H1 (cell line): ENCODE data around the gene DNAJC19. TPM values are rescaled to one million over a fixed set of nuclear protein-coding genes. Genes with fewer than 3 reads are reported as not detected.

Source experiments
- CTCF ChIA-PET: fragments of 300-600 bp; sonication (Branson Sonifier 250); formaldehyde crosslinking; loops from one replicate; lab custom pipeline; 2021; ENCODE audit not compliant: partially characterized antibody; lab: Charles Lee
- POLR2A ChIA-PET: fragments of 300-600 bp; sonication (Branson Sonifier 250); formaldehyde crosslinking; loops from one replicate; lab custom pipeline; 2021; ENCODE audit warnings: inconsistent platforms; ENCODE audit not compliant: partially characterized antibody; lab: Charles Lee
- DNase-seq, 2 experiments: peaks; one replicate each; pipeline versions ENCODE4 v3.0.0 to v3.0.0-alpha.2; 2010 to 2022; ENCODE audit warnings: low spot score in 2 of 2, low read depth in 1 of 2, mixed read lengths in 1 of 2
- FAIRE-seq: peaks from 2 replicates; lab custom pipeline; 2011; peaks lifted over from hg19 to GRCh38; lab: Jason Lieb, UNC
- H2AFZ ChIP-seq: 2 replicates; pipeline ENCODE4 v1.8.1; 2012; ENCODE audit warnings: low read length, inconsistent platforms
- H2AK5ac ChIP-seq: 2 replicates; pipeline ENCODE4 v1.6.1; 2013; ENCODE audit warnings: low read depth, low read length
- H2BK120ac ChIP-seq: replicated peaks from 2 replicates; pipeline ENCODE3; 2013; ENCODE audit warnings: low read depth, low read length, inconsistent platforms
- H2BK12ac ChIP-seq: 2 replicates; pipeline ENCODE4 v1.6.1; 2013; ENCODE audit warnings: low read depth, low read length
- H2BK15ac ChIP-seq: 2 replicates; pipeline ENCODE4 v1.6.1; 2013; ENCODE audit warnings: low read length
- H2BK20ac ChIP-seq: 2 replicates; pipeline ENCODE4 v1.6.1; 2013; ENCODE audit warnings: low read length
- H2BK5ac ChIP-seq: 2 replicates; pipeline ENCODE4 v1.6.1; 2013; ENCODE audit warnings: low read depth, low read length
- H3K14ac ChIP-seq: 2 replicates; pipeline ENCODE4 v1.6.1; 2013; ENCODE audit warnings: inconsistent platforms; ENCODE audit not compliant: insufficient read length
- H3K18ac ChIP-seq: 2 replicates; pipeline ENCODE4 v1.6.1; 2013; ENCODE audit warnings: low read length; ENCODE audit errors: extremely low read depth
- H3K23ac ChIP-seq: 2 replicates; pipeline ENCODE4 v1.6.1; 2013; ENCODE audit warnings: inconsistent platforms; ENCODE audit not compliant: insufficient read length
- H3K23me2 ChIP-seq: 2 replicates; pipeline ENCODE4 v1.6.1; 2013; ENCODE audit warnings: low read depth, low read length
- H3K27ac ChIP-seq: 2 replicates; pipeline ENCODE4 v1.6.1; 2011; ENCODE audit warnings: low read depth, low read length, inconsistent platforms
- H3K27me3 ChIP-seq, 4 experiments: replicated peaks in 1 of 4; 1 replicate in 1 of 4; 2 replicates in 3 of 4; pipeline versions ENCODE4 v1.6.1 to v1.8.1; 2011 to 2013; ENCODE audit warnings: low read length in 3 of 4, mild to moderate bottlenecking in 3 of 4, inconsistent platforms in 2 of 4, mixed read lengths in 2 of 4, moderate library complexity in 1 of 4; ENCODE audit not compliant: control insufficient read depth in 3 of 4, insufficient read depth in 3 of 4; ENCODE audit errors: extremely low read depth in 1 of 4
- H3K36me3 ChIP-seq, 4 experiments: 2 replicates each; pipeline versions ENCODE4 v1.6.1 to v1.8.1; 2011 to 2013; ENCODE audit warnings: mild to moderate bottlenecking in 4 of 4, low read length in 3 of 4, moderate library complexity in 2 of 4, control low read depth in 1 of 4, inconsistent platforms in 1 of 4; ENCODE audit not compliant: insufficient read depth in 4 of 4, control insufficient read depth in 2 of 4
- H3K4ac ChIP-seq: replicated peaks from 2 replicates; pipeline ENCODE3; 2013; ENCODE audit warnings: low read length, low read depth, mixed read lengths, inconsistent platforms; ENCODE audit not compliant: insufficient read length
- H3K4me1 ChIP-seq, 4 experiments: replicated peaks in 1 of 4; 1 replicate in 1 of 4; 2 replicates in 3 of 4; pipeline versions ENCODE4 v1.6.1 to v1.8.1; 2011 to 2013; ENCODE audit warnings: low read length in 3 of 4, inconsistent platforms in 2 of 4, mixed read lengths in 1 of 4; ENCODE audit not compliant: insufficient read depth in 4 of 4, control insufficient read depth in 3 of 4
- H3K4me2 ChIP-seq, 2 experiments: 2 replicates each; pipeline versions ENCODE4 v1.6.1 to v1.8.1; 2011 to 2013; ENCODE audit warnings: low read depth in 2 of 2, low read length in 2 of 2, control low read depth in 1 of 2, inconsistent platforms in 1 of 2, mild to moderate bottlenecking in 1 of 2; ENCODE audit not compliant: insufficient read depth in 1 of 2
- H3K4me3 ChIP-seq, 4 experiments: fragments of 200-600, 300-600 bp in 1 of 4; sonication (generic), shearing (Covaris generic), sonication (Bioruptor Twin) in 1 of 4; 2 replicates each; pipeline versions ENCODE4 v1.5.1 to v1.8.1; 2011 to 2016; ENCODE audit warnings: low read length in 4 of 4, low read depth in 3 of 4, control low read depth in 2 of 4, inconsistent platforms in 2 of 4, mild to moderate bottlenecking in 2 of 4, mixed read lengths in 1 of 4, moderate library complexity in 1 of 4; ENCODE audit not compliant: insufficient read depth in 2 of 4; ENCODE audit errors: extremely low read depth in 1 of 4
- H3K56ac ChIP-seq: replicated peaks from 2 replicates; pipeline ENCODE3; 2013; ENCODE audit warnings: low read depth, mild to moderate bottlenecking, mixed read lengths, low read length, inconsistent platforms; ENCODE audit not compliant: insufficient read length
- H3K79me1 ChIP-seq: 2 replicates; pipeline ENCODE4 v1.6.1; 2013; ENCODE audit warnings: low read depth, low read length, control low read depth
- H3K79me2 ChIP-seq, 2 experiments: 2 replicates each; pipeline versions ENCODE4 v1.6.1 to v1.8.1; 2012 to 2013; ENCODE audit warnings: low read length in 2 of 2, mild to moderate bottlenecking in 2 of 2, inconsistent platforms in 1 of 2; ENCODE audit not compliant: insufficient read depth in 2 of 2, control insufficient read depth in 1 of 2
- H3K9ac ChIP-seq, 4 experiments: replicated peaks in 1 of 4; 1 replicate in 1 of 4; 2 replicates in 3 of 4; pipeline versions ENCODE4 v1.6.1 to v1.8.1; 2011 to 2013; ENCODE audit warnings: low read depth in 3 of 4, low read length in 3 of 4, control low read depth in 2 of 4, mild to moderate bottlenecking in 2 of 4, moderate library complexity in 2 of 4, inconsistent platforms in 1 of 4; ENCODE audit errors: extremely low read depth in 1 of 4
- H3K9me3 ChIP-seq, 2 experiments: 2 replicates each; pipeline versions ENCODE4 v1.6.1 to v1.8.1; 2012 to 2013; ENCODE audit warnings: mild to moderate bottlenecking in 2 of 2, moderate library complexity in 2 of 2, control low read depth in 1 of 2, inconsistent platforms in 1 of 2, low read depth in 1 of 2, low read length in 1 of 2, mixed read lengths in 1 of 2; ENCODE audit not compliant: insufficient read depth in 2 of 2
- H4K20me1 ChIP-seq, 2 experiments: replicated peaks in 1 of 2; 2 replicates each; pipeline versions ENCODE3 to v1.8.1; 2011 to 2013; ENCODE audit warnings: inconsistent platforms in 2 of 2, low read length in 2 of 2, mild to moderate bottlenecking in 1 of 2; ENCODE audit not compliant: insufficient read depth in 2 of 2, control insufficient read depth in 1 of 2
- H4K5ac ChIP-seq: 2 replicates; pipeline ENCODE4 v1.6.1; 2013; ENCODE audit warnings: low read length, low read depth, mixed read lengths, inconsistent platforms; ENCODE audit not compliant: insufficient read length
- H4K8ac ChIP-seq: 2 replicates; pipeline ENCODE4 v1.8.0; 2013; ENCODE audit warnings: mild to moderate bottlenecking, moderate library complexity, low read length, inconsistent platforms; ENCODE audit not compliant: insufficient read depth; ENCODE audit errors: extremely low read depth
- H4K91ac ChIP-seq: replicated peaks from 2 replicates; pipeline ENCODE3; 2013; ENCODE audit warnings: low read length, mixed read lengths, inconsistent platforms; ENCODE audit not compliant: insufficient read length
- CBX8 ChIP-seq: fragments of 300-800, 300-1000 bp; sonication (generic); IDR thresholded peaks from 2 replicates; pipeline ENCODE4 v1.7.1; 2016; ENCODE audit warnings: low read depth, low read length, borderline replicate concordance
- CEBPB ChIP-seq: IDR thresholded peaks from 2 replicates; pipeline ENCODE4 v1.6.1; 2012; ENCODE audit warnings: low read depth, low read length
- CTCF ChIP-seq, 3 experiments: IDR thresholded peaks; 1 replicate in 2 of 3; 2 replicates in 1 of 3; pipeline versions ENCODE4 v1.5.1 to v1.6.1; 2011; ENCODE audit warnings: low read length in 3 of 3, mild to moderate bottlenecking in 3 of 3, inconsistent platforms in 2 of 3, low read depth in 1 of 3, moderate library complexity in 1 of 3; ENCODE audit not compliant: insufficient read depth in 1 of 3; ENCODE audit errors: control extremely low read depth in 1 of 3
- EGR1 ChIP-seq: IDR thresholded peaks from 2 replicates; pipeline ENCODE4 v1.6.1; 2011; ENCODE audit warnings: low read depth, low read length, borderline replicate concordance
- EP300 ChIP-seq, 2 experiments: IDR thresholded peaks; 1 replicate in 1 of 2; 2 replicates in 1 of 2; pipeline ENCODE4 v1.6.1; 2011 to 2012; ENCODE audit warnings: low read depth in 2 of 2, low read length in 2 of 2, mild to moderate bottlenecking in 2 of 2, borderline replicate concordance in 1 of 2, inconsistent platforms in 1 of 2, moderate library complexity in 1 of 2
- FOSL1 ChIP-seq: IDR thresholded peaks from 2 replicates; pipeline ENCODE4 v1.6.1; 2011; ENCODE audit warnings: mild to moderate bottlenecking, low read depth, low read length, moderate library complexity; ENCODE audit not compliant: insufficient read depth
- GTF2F1 ChIP-seq: IDR thresholded peaks from 2 replicates; pipeline ENCODE4 v1.6.1; 2012; ENCODE audit warnings: low read depth, low read length, improper control_type of control experiment, borderline replicate concordance
- HDAC6 ChIP-seq: IDR thresholded peaks from one replicate; pipeline ENCODE4 v1.7.1; 2012; ENCODE audit warnings: low read depth, mild to moderate bottlenecking, inconsistent platforms, low read length, moderate library complexity
- KDM4A ChIP-seq: IDR thresholded peaks from one replicate; pipeline ENCODE4 v1.7.1; 2012; ENCODE audit warnings: low read depth, mild to moderate bottlenecking, moderate library complexity, low read length, inconsistent platforms; ENCODE audit not compliant: severe bottlenecking
- MAX ChIP-seq: IDR thresholded peaks from 2 replicates; pipeline ENCODE4 v1.6.1; 2012; ENCODE audit warnings: inconsistent platforms
- SIRT6 ChIP-seq: IDR thresholded peaks from one replicate; pipeline ENCODE4 v1.7.1; 2012; ENCODE audit warnings: low read length, inconsistent platforms
- WGBS, 2 experiments: shearing (Covaris generic) in 1 of 2; methylation state at CpG; one replicate each; pipeline versions ENCODE4 v1.1.6 to v1.1.7; 2013 to 2015; ENCODE audit warnings: low lambda C conversion rate in 2 of 2, mixed read lengths in 2 of 2, inconsistent platforms in 1 of 2, low coverage in 1 of 2, missing lambda C conversion rate in 1 of 2; ENCODE audit not compliant: insufficient replicate concordance in 2 of 2, insufficient coverage in 1 of 2, insufficient read length in 1 of 2; ENCODE audit errors: extremely low coverage in 1 of 2, missing lambda C conversion rate in 1 of 2; 5-methylcytosine and 5-hydroxymethylcytosine counted together
- polyA plus RNA-seq, 7 experiments: library from polyadenylated mRNA; depleted of rRNA in 3 of 7; stranded (reverse) in 5 of 7; unstranded in 2 of 7; fragments of >200 nt in 5 of 7; fragments of 200-250 nt in 2 of 7; gene quantifications; 1 replicate in 5 of 7; 2 replicates in 1 of 7; 4 replicates in 1 of 7; pipeline versions ENCODE4 v1.2.1 to v1.2.3, GENCODE V29; 2011 to 2013; ENCODE audit warnings: missing spikeins in 2 of 7, mixed read lengths in 2 of 7
- total RNA-seq: library from RNA; stranded (reverse); fragmentation: NEBNext Ultra II Directional; extraction: Animal tissue kit (Norgen Biotek cat#: 25700); gene quantifications from 2 replicates; pipeline ENCODE4 v1.2.1, GENCODE V29; 2021

DNAJC19 gene
- total and polyA plus RNA-seq, 2 of the 8 experiments (the other 6 are each of a cell fraction or from before 2014, with no cell fraction given) = 62.4 to 90.9 TPM

DNA sequence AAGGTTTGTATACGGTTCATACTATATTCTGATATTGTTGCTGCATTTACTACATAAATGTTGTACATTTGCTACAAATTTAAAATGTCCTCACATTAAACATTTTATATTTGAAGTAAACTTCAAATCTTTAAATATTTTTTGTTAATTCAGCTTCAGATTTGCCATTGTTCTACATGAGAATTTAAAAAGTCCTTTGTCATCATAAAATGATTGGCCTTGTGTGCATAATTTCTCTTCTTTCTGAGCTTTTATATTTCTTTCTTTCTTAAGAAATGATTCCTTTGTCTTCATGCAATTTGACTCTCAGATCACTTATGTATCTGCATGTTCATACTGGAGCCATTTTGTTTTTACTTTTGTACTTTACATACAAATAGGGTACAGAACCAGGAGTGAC, 28.0 kb downstream of the DNAJC19 start:
- H3K36me3 ChIP-seq = peaks cover 4 to 90% (median 53%) of the 10 kb centered on the region in 4 experiments
- peaks cover 0 to 3% of the 10 kb centered on the region in 2 experiments for H4K20me1 ChIP-seq
- peaks cover 0 to 24% of the 10 kb centered on the region in 2 experiments; a peak in 2 of 4 replicates for H3K79me2 ChIP-seq
- no peaks in the 10 kb centered on the region; the same call in 1 of the 2 replicates for H3K79me1 ChIP-seq
- H3K4me1 ChIP-seq = no peaks in the 10 kb centered on the region
- no peak overlapping the region for H2AFZ ChIP-seq
- H2BK15ac ChIP-seq = no peak overlapping the region
- H3K18ac ChIP-seq = no peak overlapping the region
- CTCF ChIA-PET = interaction anchor here (1.8 to 2.2 kb wide), 2 partner anchors 11 to 19 kb away, joined by 3 to 4 read pairs; no protein-coding TSS in a partner anchor
- no peak overlapping the region for H2AK5ac ChIP-seq
- no peak overlapping the region for H3K4ac ChIP-seq
- no peak overlapping the region for H2BK20ac ChIP-seq
- no peak overlapping the region for H3K14ac ChIP-seq
- DNase-seq (no peak), FAIRE-seq (no peak)
- H3K9ac ChIP-seq = no peak overlapping the region
- H3K23ac ChIP-seq = no peak overlapping the region
- H2BK120ac ChIP-seq = no peak overlapping the region
- POLR2A ChIA-PET = interaction anchor here (0.8 kb wide), 1 partner anchor 19 kb away, joined by 3 read pairs; no protein-coding TSS in a partner anchor
- no peak overlapping the region for H2BK12ac ChIP-seq
- H4K91ac ChIP-seq = no peak overlapping the region
- 89% methylated on average over 1 of the region's 1 CpG; no CpG with 5 or more reads in 1 of the 2 experiments for WGBS, 2 experiments
- H3K56ac ChIP-seq = no peak overlapping the region
- H4K5ac ChIP-seq = no peak overlapping the region
- H3K27me3 ChIP-seq = no peaks in the 10 kb centered on the region
- no peak overlapping the region for H4K8ac ChIP-seq
- H3K23me2 ChIP-seq = no peaks in the 10 kb centered on the region
- no peaks in the 10 kb centered on the region for H3K9me3 ChIP-seq
- H3K4me2 ChIP-seq = no peak overlapping the region
- no peak overlapping the region for H2BK5ac ChIP-seq
- no peak overlapping the region for H3K4me3 ChIP-seq
- no peak overlapping the region for H3K27ac ChIP-seq
- TF ChIP-seq CTCF (IDR thresholded peaks at IDR 0.05; ENCODE audit: control extremely low read depth in 1 of 3, insufficient read depth in 1 of 3, low read depth in 1 of 3, low read length in 3 of 3) (no peak), CEBPB (no peak), EP300 (IDR thresholded peaks at IDR 0.05; ENCODE audit: borderline replicate concordance in 1 of 2, low read depth in 2 of 2, low read length in 2 of 2) (no peak), FOSL1 (no peak), HDAC6 (no peak), CBX8 (no peak), EGR1 (no peak), KDM4A (no peak), MAX (no peak), GTF2F1 (no peak), SIRT6 (no peak)
